Activated T-helper 17 cell treated with anti-CD3 and anti-CD28 coated beads, Interleukin-2, amount 50 U/mL, for 72 hours (primary cell): ENCODE data around the gene CD79A. TPM values are rescaled to one million over a fixed set of nuclear protein-coding genes. Genes with fewer than 3 reads are reported as not detected.

ENCODE experiments used
- ATAC-seq: fragments of 150-1000 bp; cut with Tn5 transposase; replicated peaks from 2 replicates; pipeline ENCODE4 v1.10.0; 2021; ENCODE audit warnings: mild to moderate bottlenecking, moderate library complexity
- H3K27ac Mint-ChIP-seq: one replicate; pipeline ENCODE4 v1.8.0; 2022; ENCODE audit warnings: mixed read lengths
- H3K27me3 Mint-ChIP-seq: one replicate; pipeline ENCODE4 v1.8.0; 2022; ENCODE audit warnings: mixed read lengths
- H3K36me3 Mint-ChIP-seq: one replicate; pipeline ENCODE4 v1.8.0; 2022; ENCODE audit warnings: low read depth, mild to moderate bottlenecking, mixed read lengths
- H3K4me1 Mint-ChIP-seq: one replicate; pipeline ENCODE4 v1.8.0; 2022; ENCODE audit warnings: mixed read lengths
- H3K4me3 Mint-ChIP-seq: one replicate; pipeline ENCODE4 v1.8.0; 2022; ENCODE audit warnings: mild to moderate bottlenecking, mixed read lengths
- H3K9me3 Mint-ChIP-seq: one replicate; pipeline ENCODE4 v1.8.0; 2022; ENCODE audit warnings: mixed read lengths
- total RNA-seq, 2 donors: library from RNA; stranded (reverse); gene quantifications; one replicate each; pipeline ENCODE4 v1.2.3, GENCODE V29; 2022

CD79A gene
- total RNA-seq, 2 donors from 2014 or later, result 0.22 to 0.98 TPM

GRCh38 chr19:41920882-41921576 lies 44.0 kb downstream of the CD79A start:
- Mint-ChIP-seq H3K27me3 (peaks cover 12% of the 10 kb centered on the region), H3K4me1 (peaks cover 10% of the 10 kb centered on the region), H3K9me3 (no peaks in the 10 kb centered on the region), H3K4me3 (no peak overlapping the region), H3K27ac (no peak overlapping the region), H3K36me3 (no peaks in the 10 kb centered on the region)
- ATAC-seq, result no peak

- Mint-ChIP-seq H3K27ac (no peak overlapping the region), H3K36me3 (no peaks in the 10 kb centered on the region), H3K27me3 (peaks cover 12% of the 10 kb centered on the region), H3K9me3 (no peaks in the 10 kb centered on the region), H3K4me3 (no peak overlapping the region), H3K4me1 (peaks cover 10% of the 10 kb centered on the region)
- no peak for ATAC-seq
Measured at GRCh38 chr19:41921577-41922576, 44.8 kb downstream of the CD79A start.

GRCh38 chr19:41922585-41922984 lies 45.5 kb downstream of the CD79A start:
- ATAC-seq, result no peak
- Mint-ChIP-seq H3K27ac (no peak overlapping the region), H3K4me1 (peaks cover 10% of the 10 kb centered on the region), H3K36me3 (no peaks in the 10 kb centered on the region), H3K4me3 (no peak overlapping the region), H3K9me3 (no peaks in the 10 kb centered on the region), H3K27me3 (peaks cover 12% of the 10 kb centered on the region)

- no peak overlapping the region for H3K4me3 Mint-ChIP-seq
- H3K36me3 Mint-ChIP-seq, result no peaks in the 10 kb centered on the region
- peaks cover 10% of the 10 kb centered on the region for H3K4me1 Mint-ChIP-seq
- H3K27ac Mint-ChIP-seq, result peak overlapping the region; percentile 45
- no peak for ATAC-seq
- peaks cover 12% of the 10 kb centered on the region for H3K27me3 Mint-ChIP-seq
- no peaks in the 10 kb centered on the region for H3K9me3 Mint-ChIP-seq
Measured at GRCh38 chr19:41923045-41923788, 46.1 kb downstream of the CD79A start.

GRCh38 chr19:41924151-41925145 lies 47.4 kb downstream of the CD79A start:
- no peak for ATAC-seq
- Mint-ChIP-seq H3K36me3 (no peaks in the 10 kb centered on the region), H3K4me3 (no peak overlapping the region)

GRCh38 chr19:41925208-41926003 lies 48.3 kb downstream of the CD79A start:
- Mint-ChIP-seq H3K27me3 (peaks cover 15% of the 10 kb centered on the region), H3K36me3 (no peaks in the 10 kb centered on the region), H3K4me3 (no peak overlapping the region), H3K4me1 (peaks cover 18% of the 10 kb centered on the region), H3K27ac (no peak overlapping the region), H3K9me3 (no peaks in the 10 kb centered on the region)
- ATAC-seq, result no peak

More at GRCh38 chr19:41924151-41925145, 47.4 kb downstream of the CD79A start:
- H3K27ac Mint-ChIP-seq, result no peak overlapping the region
- no peaks in the 10 kb centered on the region for H3K9me3 Mint-ChIP-seq
- peaks cover 18% of the 10 kb centered on the region for H3K4me1 Mint-ChIP-seq
- H3K27me3 Mint-ChIP-seq, result peaks cover 15% of the 10 kb centered on the region

GRCh38 chr19:41926028-41926762 lies 49.1 kb downstream of the CD79A start:
- H3K9me3 Mint-ChIP-seq, result no peaks in the 10 kb centered on the region
- H3K4me1 Mint-ChIP-seq, result peaks cover 18% of the 10 kb centered on the region
- no peak overlapping the region for H3K4me3 Mint-ChIP-seq
- no peak overlapping the region for H3K27ac Mint-ChIP-seq
- H3K36me3 Mint-ChIP-seq, result no peaks in the 10 kb centered on the region
- H3K27me3 Mint-ChIP-seq, result peaks cover 14% of the 10 kb centered on the region
- no peak for ATAC-seq

- H3K4me1 Mint-ChIP-seq, result peaks cover 18% of the 10 kb centered on the region
- peaks cover 11% of the 10 kb centered on the region for H3K27me3 Mint-ChIP-seq
- H3K36me3 Mint-ChIP-seq, result no peaks in the 10 kb centered on the region
- no peak for ATAC-seq
- no peaks in the 10 kb centered on the region for H3K9me3 Mint-ChIP-seq
- H3K27ac Mint-ChIP-seq, result no peak overlapping the region
- no peak overlapping the region for H3K4me3 Mint-ChIP-seq
Measured at GRCh38 chr19:41926763-41927496, 49.9 kb downstream of the CD79A start.

- peak overlapping the region; percentile 39 for H3K27ac Mint-ChIP-seq
- H3K4me1 Mint-ChIP-seq, result peaks cover 14% of the 10 kb centered on the region
- no peak overlapping the region for H3K4me3 Mint-ChIP-seq
- ATAC-seq, result peak; percentile 31
- H3K36me3 Mint-ChIP-seq, result no peaks in the 10 kb centered on the region
- no peaks in the 10 kb centered on the region for H3K9me3 Mint-ChIP-seq
- H3K27me3 Mint-ChIP-seq, result peaks cover 7% of the 10 kb centered on the region
Measured at GRCh38 chr19:41927497-41928192, 50.6 kb downstream of the CD79A start.

- peaks cover 11% of the 10 kb centered on the region for H3K4me1 Mint-ChIP-seq
Measured at GRCh38 chr19:41928221-41928683, 51.2 kb downstream of the CD79A start, which contains the start of gene ERFL. Gene ERFL, minus strand, starts transcription at chr19:41928449. Its CDS starts 15,530 bp downstream, at chr19:41912919.

More at GRCh38 chr19:41928221-41928683, 51.2 kb downstream of the CD79A start, which contains the start of gene ERFL:
- Mint-ChIP-seq H3K27ac (peak within 1 kb of the TSS; percentile 79), H3K4me3 (no peak within 1 kb of the TSS), H3K36me3 (no peaks in the 10 kb centered on the region), H3K27me3 (peaks cover 5% of the 10 kb centered on the region), H3K9me3 (no peaks in the 10 kb centered on the region)
- peak; percentile 68 for ATAC-seq
